ENCODE results near the gene DENND1A.
A peak's percentile ranks its signal among the peaks of the same experiment; 100 is the strongest.
"Not testable (repeated sequence)": the region's sequence is repeated elsewhere in the genome, so short reads cannot be mapped to it uniquely, and the experiment has no call there.

DENND1A gene

GRCh38 chr9:123652416-123652815, 277.5 kb downstream of the DENND1A start:
- no peak for DNase-seq (ENCODE audit: low spot score)

DNA sequence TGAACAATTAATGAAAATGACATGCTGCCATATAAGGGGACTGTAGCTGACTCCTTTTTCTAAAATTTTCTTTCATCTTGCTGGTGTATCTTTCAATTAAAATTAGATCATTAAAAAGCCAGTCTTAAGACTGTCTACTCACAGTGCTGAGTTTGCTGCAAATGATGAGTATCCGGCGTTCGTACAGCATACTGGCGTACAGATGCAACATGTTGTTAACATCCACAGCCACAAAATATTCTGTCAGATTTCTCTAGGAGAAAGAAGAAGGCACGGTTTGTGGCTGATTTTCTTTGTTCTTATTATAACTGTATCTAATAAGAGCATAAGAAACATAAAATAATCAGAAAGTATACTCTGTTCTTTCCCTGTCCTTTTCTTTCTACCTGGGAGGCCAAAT, 278.1 kb downstream of the DENND1A start:
- no peak for DNase-seq (ENCODE audit: low spot score)

DNA sequence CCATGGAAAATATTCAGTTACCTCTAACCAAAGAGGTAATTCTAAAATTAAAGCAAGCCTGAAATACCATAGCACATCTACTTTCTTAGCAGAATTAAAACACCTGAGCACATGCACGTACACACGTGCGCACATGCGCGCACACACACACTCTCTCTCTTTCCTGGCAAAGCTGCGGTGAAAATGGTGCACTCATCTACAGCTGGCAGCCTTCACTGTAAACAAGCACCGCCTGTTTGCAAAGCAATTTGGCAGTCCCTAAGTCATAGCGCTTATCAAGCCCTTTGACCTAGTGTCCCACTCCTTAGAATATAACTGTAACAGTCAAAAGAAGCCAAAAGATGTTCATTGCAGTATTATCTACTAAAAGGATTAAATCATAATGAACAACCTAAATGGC, 278.7 kb downstream of the DENND1A start:
- no peak for DNase-seq (ENCODE audit: low spot score)

- no peak for DNase-seq (ENCODE audit: low spot score)
Measured at GRCh38 chr9:123649909-123650308, 280.0 kb downstream of the DENND1A start.

DNA sequence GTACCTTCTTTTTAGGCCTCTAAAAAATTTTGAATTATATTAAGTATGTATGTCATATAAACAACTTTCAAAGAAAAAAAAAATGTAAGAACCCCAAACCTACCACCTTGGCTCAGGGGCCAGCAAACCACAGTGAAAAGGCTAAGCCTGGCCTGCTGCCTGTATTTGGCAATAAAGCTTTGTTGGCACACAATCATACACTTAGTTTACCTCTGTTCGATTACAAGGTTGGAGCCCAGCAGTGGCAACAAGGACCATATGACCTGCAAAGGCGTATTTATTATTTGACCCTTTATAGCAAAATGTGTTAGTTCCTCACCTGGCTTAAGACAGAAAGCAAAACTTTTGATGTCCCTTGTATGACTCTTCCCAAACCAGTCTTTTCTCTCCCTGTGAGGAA, 282.8 kb downstream of the DENND1A start:
- no peak for DNase-seq (ENCODE audit: low spot score)

- DNase-seq (ENCODE audit: low spot score), result no peak
Measured at GRCh38 chr9:123645762-123646161, 284.2 kb downstream of the DENND1A start.

DNA sequence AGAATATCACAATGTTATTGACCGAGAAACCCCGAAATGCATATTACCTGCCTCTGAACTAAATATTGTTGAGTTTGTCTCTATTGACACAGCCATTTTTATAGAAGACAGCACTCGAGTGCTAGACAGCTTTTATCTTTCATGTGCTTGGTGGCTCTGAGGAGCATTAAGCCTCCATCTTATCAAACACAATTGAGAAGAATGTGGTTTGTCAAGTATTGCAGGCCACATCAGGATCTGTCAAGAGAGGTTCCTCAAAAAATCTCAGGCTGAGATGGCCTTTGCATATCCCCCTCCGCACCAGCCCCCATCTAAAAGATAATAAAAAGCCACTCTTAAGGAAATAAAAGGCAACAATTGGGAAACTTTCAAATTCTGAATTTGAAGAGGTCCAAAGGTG, 284.8 kb downstream of the DENND1A start:
- DNase-seq (ENCODE audit: low spot score), result no peak

GRCh38 chr9:123643518-123643917, 286.4 kb downstream of the DENND1A start:
- DNase-seq (ENCODE audit: low spot score), result no peak

DNA sequence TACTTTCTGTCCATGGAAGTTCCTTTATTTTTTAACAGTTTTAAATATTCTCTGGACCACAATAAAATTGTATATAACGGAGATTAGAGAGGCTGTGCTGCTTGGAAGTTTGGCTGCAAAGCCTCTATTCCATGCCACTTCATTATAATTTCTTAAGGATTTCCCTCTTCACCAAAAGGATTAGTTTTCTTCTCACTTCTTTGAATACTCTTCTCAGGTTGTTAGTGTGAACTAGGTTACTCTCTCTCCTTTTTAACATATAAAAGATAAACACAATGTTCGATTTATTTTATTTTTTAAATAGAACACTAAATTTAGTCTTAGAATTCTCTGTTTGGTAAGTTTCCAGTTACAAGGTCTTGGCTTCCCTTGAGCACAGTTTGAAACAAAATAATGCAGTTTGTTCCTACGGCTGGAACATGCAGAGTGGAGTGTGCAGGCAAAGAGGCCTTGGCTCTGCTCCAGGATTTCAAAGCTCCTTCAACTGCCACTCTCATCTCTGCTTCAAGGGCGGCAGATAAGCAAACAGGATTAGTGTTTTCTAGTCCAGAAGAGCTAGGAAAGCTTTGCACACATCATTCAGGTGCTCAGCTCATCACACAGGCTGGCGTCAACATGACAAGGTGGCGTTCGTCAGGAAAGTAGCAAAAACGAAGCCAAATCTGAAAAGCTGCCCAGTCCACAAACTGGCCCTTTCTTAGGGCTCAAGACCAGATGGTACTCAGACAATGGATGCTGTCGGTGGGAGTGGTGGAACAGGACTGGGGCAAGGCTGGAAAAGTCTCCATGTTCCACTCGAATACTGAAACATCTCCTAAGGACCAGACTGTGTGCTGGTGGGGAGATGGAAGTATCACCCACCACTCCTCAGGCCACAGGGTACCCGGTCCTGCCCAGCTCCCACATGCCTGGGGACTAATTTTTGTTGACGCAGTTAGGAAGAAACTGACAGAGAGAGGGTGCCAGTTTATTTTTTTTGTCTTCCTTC, 287.3 kb downstream of the DENND1A start:
- no peak for DNase-seq (ENCODE audit: low spot score)

DNA sequence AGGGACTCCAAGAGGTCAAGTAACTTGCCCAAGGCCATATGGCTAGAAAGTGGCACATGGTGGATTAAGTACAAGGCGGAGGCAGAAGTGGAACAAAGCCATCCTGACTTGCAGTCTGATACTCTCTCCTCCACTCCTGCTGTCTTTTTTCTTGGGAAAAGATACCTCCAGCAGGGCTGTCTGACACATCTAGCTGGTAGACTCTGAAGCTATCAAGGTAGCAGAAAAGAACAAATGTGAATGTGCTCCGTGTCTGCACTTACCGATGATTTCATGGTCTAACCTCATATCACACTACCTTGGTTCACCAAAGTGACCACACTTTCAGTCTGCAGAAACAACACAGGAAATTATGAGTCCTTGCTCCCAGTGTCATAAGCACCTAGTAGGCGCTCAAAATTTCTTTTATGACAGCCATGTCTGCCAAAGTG, 289.1 kb downstream of the DENND1A start:
- DNase-seq (ENCODE audit: low spot score), result no peak

- DNase-seq (ENCODE audit: low spot score), result no peak
Measured at GRCh38 chr9:123639743-123640142, 290.2 kb downstream of the DENND1A start.

DNA sequence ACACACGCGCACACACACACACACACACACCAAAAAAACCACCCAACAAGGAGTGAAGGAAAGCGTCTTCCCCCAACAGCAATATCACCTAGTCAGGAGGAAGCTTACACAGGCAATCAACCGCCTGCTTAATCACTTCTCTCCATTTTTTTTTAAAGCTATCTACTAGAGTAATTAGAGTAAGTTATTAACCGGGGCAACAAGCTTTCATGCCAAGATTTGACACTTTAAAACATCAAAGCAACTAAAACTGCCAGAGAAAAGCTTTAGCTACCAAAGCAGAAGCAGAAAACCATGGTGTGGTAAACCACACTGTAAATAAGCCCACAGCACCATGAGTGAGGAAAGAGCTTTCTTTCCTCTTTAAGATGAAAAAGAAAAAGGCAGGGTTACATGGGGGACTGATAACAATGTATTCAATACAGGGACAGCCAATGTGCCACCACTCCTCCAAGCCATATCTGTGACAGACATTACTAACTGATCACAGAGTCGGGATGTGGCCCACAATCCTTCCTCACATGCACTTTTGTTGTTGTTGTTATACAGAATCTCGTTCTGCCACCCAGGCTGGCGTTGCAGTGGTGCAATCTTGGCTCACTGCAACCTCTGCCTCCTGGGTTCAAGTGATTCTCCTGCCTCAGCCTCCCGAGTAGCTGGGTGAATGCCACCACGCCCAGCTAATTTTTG, 291.8 kb downstream of the DENND1A start:
- DNase-seq (ENCODE audit: low spot score), result peak; percentile 31

GRCh38 chr9:123637606-123637944, 292.4 kb downstream of the DENND1A start:
- no peak for DNase-seq (ENCODE audit: low spot score)

DNA sequence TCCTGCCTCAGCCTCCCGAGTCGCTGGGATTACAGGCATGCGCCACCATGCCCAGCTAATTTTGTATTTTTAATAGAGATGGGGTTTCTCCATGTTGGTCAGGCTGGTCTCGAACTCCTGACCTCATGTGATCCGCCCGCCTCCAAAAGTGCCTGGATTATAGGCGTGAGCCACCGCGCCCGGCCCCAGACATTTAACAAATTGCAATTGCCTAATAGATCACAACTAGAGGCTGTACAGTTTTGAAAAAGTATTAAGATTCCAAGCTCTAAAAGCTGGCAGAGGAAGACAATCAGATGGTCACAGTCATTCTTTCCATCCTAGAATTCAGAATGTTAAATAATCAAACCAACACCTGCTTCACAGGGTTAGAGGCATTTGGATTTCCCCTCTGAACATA, 293.1 kb downstream of the DENND1A start:
- DNase-seq (ENCODE audit: low spot score), result not testable (repeated sequence)

- DNase-seq (ENCODE audit: low spot score), result no peak
Measured at GRCh38 chr9:123631862-123632261, 298.1 kb downstream of the DENND1A start.

DNA sequence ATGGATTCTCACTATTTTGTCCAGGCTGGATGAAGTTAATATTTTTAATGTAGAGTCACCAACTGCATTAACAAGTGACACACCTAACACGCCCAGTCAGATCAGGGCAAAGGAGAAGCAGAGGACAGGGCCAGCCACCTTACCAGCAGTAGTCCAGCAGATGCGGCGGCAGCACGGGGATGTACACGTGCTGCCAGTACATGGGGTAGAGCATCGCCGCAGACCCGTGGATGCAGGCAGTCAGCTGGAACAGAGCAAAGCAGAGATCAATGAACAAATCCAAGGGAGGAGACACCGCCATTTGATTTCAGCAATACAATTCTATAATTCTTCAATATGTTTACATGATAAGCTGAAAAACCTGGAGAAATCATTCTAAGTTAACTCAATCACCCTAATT, 299.7 kb downstream of the DENND1A start:
- no peak for DNase-seq (ENCODE audit: low spot score)

- no peak for DNase-seq (ENCODE audit: low spot score)
Measured at GRCh38 chr9:123629531-123629930, 300.4 kb downstream of the DENND1A start.

GRCh38 chr9:123622711-123623241, 307.1 kb downstream of the DENND1A start:
- DNase-seq (ENCODE audit: low spot score), result no peak

DNA sequence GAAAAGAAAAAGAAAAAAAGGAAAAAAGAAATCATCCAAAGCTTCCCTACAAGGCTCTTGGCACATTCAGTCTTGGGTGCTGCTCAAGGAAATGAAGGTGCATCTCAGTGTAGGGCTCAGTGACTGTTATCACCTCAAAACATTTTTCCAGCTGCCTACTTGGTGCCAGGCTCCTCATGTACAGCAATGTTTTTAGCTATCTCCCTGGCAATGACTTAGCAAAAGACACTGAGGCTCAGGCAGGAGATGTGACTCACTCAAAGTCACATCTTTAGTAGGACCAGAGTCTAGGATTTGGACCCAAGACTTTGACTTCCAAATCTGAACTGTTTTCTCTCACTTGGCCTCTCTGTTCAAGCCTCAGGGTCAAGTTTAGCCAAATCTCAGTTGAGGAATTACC, 309.7 kb downstream of the DENND1A start:
- DNase-seq (ENCODE audit: low spot score), result no peak

- no peak for DNase-seq (ENCODE audit: low spot score)
Measured at GRCh38 chr9:123617952-123618678, 311.8 kb downstream of the DENND1A start.

DNA sequence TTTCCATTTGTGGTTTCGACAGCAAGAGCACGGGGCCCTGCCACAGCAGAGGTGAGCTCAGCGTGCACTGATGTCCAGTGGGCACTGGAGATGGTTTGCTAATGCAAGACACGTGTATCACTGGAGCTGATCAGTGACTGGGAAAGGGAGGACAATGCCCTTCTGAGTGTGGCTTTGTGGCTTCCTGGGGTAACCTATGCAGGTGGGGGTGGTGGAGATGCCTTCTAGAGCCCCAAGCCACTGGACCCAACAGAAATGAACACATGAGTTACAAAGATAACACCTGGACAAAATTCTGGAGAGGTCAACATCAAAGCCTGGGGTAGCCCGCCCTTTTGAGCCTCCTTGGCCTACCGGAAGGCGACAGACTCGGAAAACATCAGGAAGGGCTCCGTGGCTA, 312.6 kb downstream of the DENND1A start:
- DNase-seq (ENCODE audit: low spot score), result no peak

- no peak for DNase-seq (ENCODE audit: low spot score)
Measured at GRCh38 chr9:123616707-123617106, 313.2 kb downstream of the DENND1A start.

Data from CD4-positive, alpha-beta T cell treated with Interleukin-6 at 100 ng/mL for 8 hours (primary cell).